GM13977 (cell line): ENCODE results near the gene CCT5.

Experiments
- DNase-seq: peaks from one replicate; pipeline ENCODE4 v3.0.0; 2012; ENCODE audit warnings: low spot score
- in situ Hi-C: fragments of 300-500 bp; cut with MboI; formaldehyde crosslinking; loops from one replicate; pipeline ENCODE4 v1.12.0; 2022; ENCODE audit warnings: low sequenced_read_pairs, low pct_unique_long_range_greater_than_20kb, mixed read lengths, inconsistent platforms; ENCODE audit not compliant: unreplicated experiment
- TF ChIP-seq, protein P1 (sequence below): IDR thresholded peaks from 2 replicates; pipeline ENCODE4 v1.5.1; 2012; ENCODE audit warnings: mild to moderate bottlenecking, control low read depth; ENCODE audit not compliant: insufficient read depth; ENCODE audit errors: extremely low read depth, missing control alignments

The CCT5 gene

DNA sequence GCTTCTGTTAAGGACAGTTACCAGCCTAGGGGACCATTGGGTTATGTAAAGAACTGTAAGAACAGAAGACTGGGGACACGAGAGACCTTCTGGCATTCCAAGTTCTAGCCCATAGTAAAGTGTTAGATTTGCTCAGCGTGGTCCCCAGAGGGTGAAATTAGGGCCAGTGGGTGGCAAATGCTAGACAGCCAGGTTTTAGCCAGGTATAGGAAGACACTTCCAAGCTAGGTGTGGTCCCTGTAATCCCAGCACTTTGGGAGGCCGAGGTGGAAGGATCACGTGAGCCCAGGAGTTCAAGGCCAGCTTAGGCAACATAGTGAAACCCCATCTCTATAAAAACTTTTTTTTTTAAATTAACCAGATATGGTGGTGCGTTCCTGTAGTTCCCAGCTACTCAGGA is 34.7 kb upstream of the CCT5 start:
- in situ Hi-C loops: no loop called here
- TF ChIP-seq, protein P1, sequence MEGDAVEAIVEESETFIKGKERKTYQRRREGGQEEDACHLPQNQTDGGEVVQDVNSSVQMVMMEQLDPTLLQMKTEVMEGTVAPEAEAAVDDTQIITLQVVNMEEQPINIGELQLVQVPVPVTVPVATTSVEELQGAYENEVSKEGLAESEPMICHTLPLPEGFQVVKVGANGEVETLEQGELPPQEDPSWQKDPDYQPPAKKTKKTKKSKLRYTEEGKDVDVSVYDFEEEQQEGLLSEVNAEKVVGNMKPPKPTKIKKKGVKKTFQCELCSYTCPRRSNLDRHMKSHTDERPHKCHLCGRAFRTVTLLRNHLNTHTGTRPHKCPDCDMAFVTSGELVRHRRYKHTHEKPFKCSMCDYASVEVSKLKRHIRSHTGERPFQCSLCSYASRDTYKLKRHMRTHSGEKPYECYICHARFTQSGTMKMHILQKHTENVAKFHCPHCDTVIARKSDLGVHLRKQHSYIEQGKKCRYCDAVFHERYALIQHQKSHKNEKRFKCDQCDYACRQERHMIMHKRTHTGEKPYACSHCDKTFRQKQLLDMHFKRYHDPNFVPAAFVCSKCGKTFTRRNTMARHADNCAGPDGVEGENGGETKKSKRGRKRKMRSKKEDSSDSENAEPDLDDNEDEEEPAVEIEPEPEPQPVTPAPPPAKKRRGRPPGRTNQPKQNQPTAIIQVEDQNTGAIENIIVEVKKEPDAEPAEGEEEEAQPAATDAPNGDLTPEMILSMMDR: no peak
- no peak for DNase-seq

GRCh38 chr5:10216107-10216506 is 34.0 kb upstream of the CCT5 start:
- TF ChIP-seq, protein P1: no peak
- in situ Hi-C loops: no loop called here
- no peak for DNase-seq

DNA sequence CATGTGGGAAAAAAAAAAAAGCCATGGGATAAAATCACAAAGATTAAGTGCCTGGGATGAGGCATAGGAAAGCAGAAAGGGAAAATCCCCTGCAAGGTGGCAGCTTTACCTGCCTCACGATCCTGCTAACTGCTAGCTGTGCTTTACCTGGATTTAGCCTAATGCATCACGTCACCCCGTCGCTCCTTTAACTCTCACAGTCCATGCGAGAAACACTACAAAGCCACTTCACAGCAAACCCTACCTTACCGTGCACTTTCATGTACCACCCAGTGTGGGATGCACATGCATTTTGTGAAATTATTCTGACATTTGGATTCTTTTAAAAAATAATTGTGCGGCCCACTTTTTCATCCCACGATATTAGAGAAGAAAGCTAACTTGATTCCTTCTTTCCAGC is 31.4 kb upstream of the CCT5 start:
- TF ChIP-seq, protein P1: no peak
- in situ Hi-C loops: no loop called here
- no peak for DNase-seq

GRCh38 chr5:10219068-10219467 is 31.0 kb upstream of the CCT5 start:
- DNase-seq: no peak
- TF ChIP-seq, protein P1: no peak
- in situ Hi-C loops: no loop called here

DNA sequence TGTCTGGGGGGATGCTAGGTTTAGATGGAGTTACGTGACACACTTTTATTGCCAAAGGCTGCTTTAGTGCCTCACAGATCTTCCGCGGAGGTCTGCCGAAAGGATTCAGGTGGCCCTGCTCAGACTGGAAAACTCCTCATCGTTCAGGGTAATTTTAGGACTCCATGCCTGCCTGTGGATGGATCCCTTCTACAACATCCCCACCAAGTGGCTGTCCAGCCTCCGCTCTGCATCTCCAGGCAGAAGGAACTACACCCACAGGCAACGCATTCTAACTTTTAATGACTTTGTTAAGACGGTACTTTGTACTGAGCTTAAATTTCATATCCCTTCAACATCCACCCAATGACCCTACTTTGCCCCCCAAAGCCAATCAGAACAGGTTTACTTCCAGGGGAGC is 29.8 kb upstream of the CCT5 start:
- TF ChIP-seq, protein P1: no peak
- DNase-seq: no peak
- in situ Hi-C loops: no loop called here

DNA sequence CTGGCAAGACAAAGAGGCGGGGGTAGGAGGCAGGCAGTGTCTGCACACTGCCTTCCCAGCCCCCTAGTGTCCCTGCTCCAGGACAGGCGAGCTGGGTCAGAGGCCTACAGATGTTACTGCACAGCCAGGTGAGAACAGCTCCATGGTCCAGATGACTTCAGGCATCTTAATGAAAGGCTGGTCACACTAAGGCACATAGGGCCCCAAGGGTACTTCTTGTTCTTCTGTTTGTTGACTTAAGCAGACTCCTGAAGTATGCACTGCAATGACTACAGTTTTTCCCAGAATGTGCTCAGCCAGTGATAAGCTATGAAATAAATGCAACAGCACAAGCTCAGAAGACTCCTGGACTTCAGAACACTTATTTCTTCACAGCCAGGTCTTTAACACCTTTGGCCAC is 27.8 kb upstream of the CCT5 start:
- in situ Hi-C loops: no loop called here
- DNase-seq: no peak
- TF ChIP-seq, protein P1: no peak

DNA sequence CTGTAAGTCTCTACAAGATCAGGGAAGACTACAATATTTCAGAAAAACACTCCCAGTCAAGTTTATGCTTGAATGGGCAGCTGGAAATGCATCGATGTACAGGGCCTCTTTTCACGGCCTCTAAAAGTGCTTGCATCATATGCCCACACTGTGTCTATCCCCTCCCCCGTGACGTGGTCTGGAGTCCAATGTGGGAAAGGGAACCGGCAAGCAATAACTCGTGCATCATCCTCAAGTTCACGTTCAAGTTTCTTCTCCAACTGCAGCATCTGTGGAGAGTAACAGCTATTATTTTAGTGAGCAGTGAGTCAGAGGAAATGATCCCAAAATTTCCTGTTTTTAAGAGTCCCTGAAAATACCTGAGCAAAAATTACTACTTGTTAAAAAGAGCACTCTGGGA is 22.7 kb upstream of the CCT5 start:
- no peak for DNase-seq
- TF ChIP-seq, protein P1: no peak

More for the DNA sequence above, 22.7 kb upstream of the CCT5 start:
- in situ Hi-C loops: no loop called here
